ENCODE results near the gene IMPG2.

The IMPG2 gene

DNA sequence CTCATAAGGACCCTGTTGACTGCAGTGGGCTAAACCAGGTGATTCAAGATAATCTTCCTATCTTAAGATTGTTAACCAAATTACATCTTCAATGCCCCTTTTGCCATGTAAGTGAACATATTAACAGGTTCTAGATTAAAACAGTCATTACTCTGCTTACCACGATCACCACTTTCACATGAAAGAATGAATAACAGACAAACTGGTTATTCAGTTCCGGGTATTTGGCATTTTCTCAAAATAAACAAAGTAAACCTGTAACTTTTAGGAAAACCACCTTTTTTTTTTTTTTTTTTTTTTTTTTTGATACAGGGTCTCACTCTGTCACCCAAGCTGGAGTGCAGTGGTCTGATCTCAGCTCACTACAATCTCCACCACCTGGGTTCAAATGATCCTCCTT, 131.2 kb downstream of the IMPG2 start:
- no peak for DNase-seq (ENCODE audit: low read depth in 2 of 2, low spot score in 1 of 2)

DNA sequence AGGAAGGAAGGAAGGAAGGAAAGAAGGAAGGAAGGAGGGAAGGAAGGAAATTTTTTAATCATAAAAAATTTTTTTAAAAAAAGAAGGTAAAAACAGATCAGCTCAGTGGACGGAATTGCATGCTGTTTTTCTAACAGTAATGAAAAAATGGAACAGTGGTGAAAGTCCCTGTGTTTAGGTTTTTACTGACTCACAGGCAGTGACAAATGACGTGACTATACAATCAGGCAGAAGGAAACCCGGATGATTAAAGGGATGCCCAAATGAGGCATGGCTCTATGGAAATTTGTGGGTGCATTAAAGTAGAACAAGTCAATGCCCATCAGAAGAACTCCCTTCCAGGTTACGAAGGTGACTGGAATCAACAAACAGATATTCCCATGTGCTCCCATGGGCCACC, 135.0 kb downstream of the IMPG2 start:
- DNase-seq (ENCODE audit: low read depth in 2 of 2, low spot score in 1 of 2) = no peak

DNA sequence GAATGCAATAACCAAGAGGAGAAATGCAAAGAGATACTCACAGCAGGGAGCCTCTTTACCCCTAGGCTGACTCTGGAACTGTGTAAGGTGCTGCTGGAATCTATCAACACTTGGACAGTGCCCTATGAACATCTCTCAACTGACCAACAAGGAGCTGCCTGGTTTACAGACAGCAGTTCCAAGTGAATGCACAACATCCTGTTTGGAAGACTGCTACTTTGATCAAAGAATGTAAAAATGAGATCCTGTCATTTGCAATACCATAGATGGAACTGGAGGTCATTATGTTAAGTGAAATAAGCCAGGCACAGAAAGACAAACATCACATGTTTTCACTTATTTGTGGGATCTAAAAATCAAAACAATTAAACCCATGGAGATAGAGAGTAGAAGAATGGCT, 136.3 kb downstream of the IMPG2 start:
- DNase-seq (ENCODE audit: low read depth in 2 of 2, low spot score in 1 of 2) = no peak

DNA sequence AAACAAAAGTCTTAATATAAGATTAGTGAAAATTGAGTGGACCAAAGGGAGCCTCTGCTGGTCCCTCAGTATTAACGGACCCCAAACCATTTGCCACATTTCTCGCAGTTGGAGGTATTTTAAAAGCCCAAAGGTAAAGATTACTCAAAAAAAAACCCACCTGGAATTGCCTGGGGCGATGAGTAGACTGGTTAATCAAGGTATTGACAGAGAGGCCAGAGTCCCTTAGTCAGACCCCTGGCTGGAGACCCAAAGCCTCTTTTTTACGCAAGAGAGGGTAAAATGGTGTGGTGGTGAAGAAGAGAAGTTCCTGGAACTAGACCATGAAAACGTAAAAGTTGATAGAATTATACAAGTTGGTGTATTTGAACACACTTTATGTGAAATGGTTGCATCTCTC, 137.2 kb downstream of the IMPG2 start:
- no peak for DNase-seq (ENCODE audit: low read depth in 2 of 2, low spot score in 1 of 2)

DNA sequence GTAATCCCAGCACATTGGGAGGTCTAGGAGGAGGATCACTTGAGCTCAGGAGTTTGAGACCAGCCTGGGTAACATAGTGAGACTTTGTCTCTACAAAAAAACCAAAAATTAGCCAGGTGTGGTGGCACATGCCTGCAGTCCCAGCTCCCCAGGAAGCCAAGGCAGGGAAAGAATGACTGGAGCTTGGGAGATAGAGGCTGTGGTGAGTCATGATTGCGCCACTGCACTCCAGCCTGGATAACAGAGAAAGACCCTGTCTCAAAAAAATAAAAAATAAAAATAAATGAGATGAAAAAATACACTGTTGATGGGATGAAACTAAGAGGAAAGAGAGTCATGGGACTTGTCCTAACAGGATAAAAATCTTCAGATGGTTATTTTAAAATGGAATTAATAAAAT, 137.6 kb downstream of the IMPG2 start:
- DNase-seq (ENCODE audit: low read depth in 2 of 2, low spot score in 1 of 2) = no peak

DNA sequence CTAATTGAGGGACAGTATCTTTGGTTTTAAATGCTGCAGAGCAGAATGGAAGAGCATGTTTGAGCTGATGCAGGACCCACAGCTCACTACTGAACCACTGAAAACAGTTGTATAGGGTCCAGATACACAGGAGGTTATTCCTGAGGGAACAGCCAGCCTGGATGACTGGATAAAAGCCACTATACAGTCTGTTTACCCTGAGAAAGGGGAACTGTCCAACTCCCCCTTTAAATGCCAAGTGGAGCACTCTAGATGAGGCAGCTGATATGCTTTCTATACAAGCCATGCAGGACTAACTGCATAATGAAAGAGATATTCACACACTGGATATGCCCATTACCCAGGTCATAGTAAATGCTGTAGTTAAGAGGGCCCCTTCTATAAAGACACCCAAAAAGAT, 138.6 kb downstream of the IMPG2 start:
- no peak for DNase-seq (ENCODE audit: low read depth in 2 of 2, low spot score in 1 of 2)

DNA sequence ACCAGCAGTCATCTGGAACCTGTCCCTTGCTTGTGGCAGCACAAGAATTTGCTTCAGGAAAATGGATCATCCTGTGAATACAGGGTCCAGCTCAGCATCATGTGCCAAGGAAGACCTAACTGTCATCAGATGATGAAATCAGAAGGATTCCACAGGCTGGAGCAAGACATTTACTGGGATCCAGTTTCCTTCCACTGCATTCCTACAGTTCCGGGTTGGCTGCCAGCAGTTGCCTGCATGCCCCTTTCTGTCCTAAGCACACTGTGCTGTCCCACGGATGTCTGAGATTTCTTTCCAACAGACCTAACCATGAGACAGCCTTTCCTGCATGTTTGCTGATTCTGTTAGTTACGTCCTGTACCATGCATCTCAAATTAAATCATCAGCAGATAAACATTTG, 140.7 kb downstream of the IMPG2 start:
- no peak for DNase-seq (ENCODE audit: low read depth in 2 of 2, low spot score in 1 of 2)

DNA sequence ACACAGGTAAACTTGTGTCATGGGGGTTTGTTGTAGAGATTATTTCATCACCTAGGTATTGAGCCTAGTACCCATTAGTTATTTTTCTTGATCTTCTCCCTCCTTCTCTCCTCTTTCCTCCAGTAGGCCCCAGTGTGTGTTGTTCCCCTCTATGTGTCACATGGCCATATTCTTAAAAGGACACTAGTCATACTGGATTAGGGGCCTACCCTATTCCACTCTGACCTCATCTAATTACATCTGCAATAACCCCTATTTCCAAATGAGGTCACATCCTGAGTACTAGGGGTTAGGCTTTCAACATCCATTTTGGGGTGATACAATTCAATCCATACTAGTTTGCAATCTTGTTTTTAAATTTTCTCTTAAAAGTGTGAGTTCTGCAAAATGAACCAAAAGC, 142.8 kb downstream of the IMPG2 start:
- no peak for DNase-seq (ENCODE audit: low read depth in 2 of 2, low spot score in 1 of 2)

Measured in stimulated activated CD8-positive, alpha-beta memory T cell treated with anti-CD3 and anti-CD28 coated beads, Interleukin-4, amount 100 ng/mL, for 4 hours (primary cell).